CD4-positive, alpha-beta T cell (primary cell): Measurements from ENCODE around the gene PASD1. TPM values are rescaled to one million over a fixed set of nuclear protein-coding genes. Genes with fewer than 3 reads are reported as not detected.

Experiments
- ATAC-seq: fragments of 200-7000 bp; cut with Tn5 transposase; one replicate; pipeline ENCODE4 v1.10.0; 2022; ENCODE audit warnings: mild to moderate bottlenecking; ENCODE audit not compliant: poor library complexity
- CTCF ChIA-PET: fragments of 350-600 bp; sonication (Branson Sonifier 250); formaldehyde crosslinking; loops from one replicate; lab custom pipeline; 2021; ENCODE audit warnings: antibody characterized with exemption, inconsistent platforms; lab: Charles Lee
- POLR2A ChIA-PET: fragments of 350-600 bp; sonication (Branson Sonifier 250); formaldehyde crosslinking; loops from one replicate; lab custom pipeline; 2021; ENCODE audit warnings: antibody characterized with exemption, inconsistent platforms; lab: Charles Lee
- DNase-seq, 14 experiments: peaks; one replicate each; pipeline ENCODE4 v3.0.0-alpha.2; 2013 to 2020; ENCODE audit warnings: mixed read lengths in 2 of 14
- H3K27ac ChIP-seq, 2 donors: one replicate each; pipeline versions ENCODE4 v1.5.1 to v1.7.0; 2013; ENCODE audit warnings: low read length in 2 of 2, low read depth in 1 of 2, mild to moderate bottlenecking in 1 of 2
- H3K27me3 ChIP-seq, 2 experiments: 1 replicate in 1 of 2; 2 replicates in 1 of 2; pipeline versions ENCODE4 v1.6.1 to v1.7.0; 2013; ENCODE audit warnings: low read length in 2 of 2, control low read depth in 1 of 2, mild to moderate bottlenecking in 1 of 2, moderate library complexity in 1 of 2; ENCODE audit not compliant: insufficient read depth in 2 of 2, control insufficient read depth in 1 of 2
- H3K36me3 ChIP-seq: one replicate; pipeline ENCODE4 v1.6.1; 2013; ENCODE audit warnings: low read length, control low read depth; ENCODE audit not compliant: insufficient read depth
- H3K4me1 ChIP-seq: one replicate; pipeline ENCODE4 v1.6.1; 2013; ENCODE audit warnings: low read length, control low read depth; ENCODE audit not compliant: insufficient read depth
- H3K4me3 ChIP-seq: one replicate; pipeline ENCODE4 v1.5.1; 2013; ENCODE audit warnings: mild to moderate bottlenecking, low read length, moderate library complexity
- H3K9me3 ChIP-seq, 2 experiments: 1 replicate in 1 of 2; 2 replicates in 1 of 2; pipeline versions ENCODE4 v1.6.1 to v1.7.0; 2013; ENCODE audit warnings: low read length in 2 of 2, mild to moderate bottlenecking in 2 of 2, control low read depth in 1 of 2, moderate library complexity in 1 of 2; ENCODE audit not compliant: control insufficient read depth in 1 of 2, insufficient read depth in 1 of 2
- H3K27ac Mint-ChIP-seq: one replicate; pipeline ENCODE4 v1.8.0; 2020; ENCODE audit warnings: mixed read lengths
- H3K27me3 Mint-ChIP-seq: one replicate; pipeline ENCODE4 v1.8.0; 2021; ENCODE audit warnings: mixed read lengths
- H3K36me3 Mint-ChIP-seq: one replicate; pipeline ENCODE4 v1.8.0; 2021; ENCODE audit warnings: low read depth, mixed read lengths
- H3K4me1 Mint-ChIP-seq: one replicate; pipeline ENCODE4 v1.8.0; 2021; ENCODE audit warnings: low read depth, mixed read lengths
- H3K4me3 Mint-ChIP-seq: one replicate; pipeline ENCODE4 v1.8.0; 2020; ENCODE audit warnings: mild to moderate bottlenecking, mixed read lengths
- H3K9me3 Mint-ChIP-seq: one replicate; pipeline ENCODE4 v1.8.0; 2020; ENCODE audit warnings: mixed read lengths
- CTCF ChIP-seq: fragments of 200-600 bp; IDR thresholded peaks from one replicate; pipeline ENCODE4 v1.8.0; 2022; ENCODE audit warnings: antibody characterized with exemption, mild to moderate bottlenecking
- intact Hi-C, 2 experiments: fragments of 100-400 bp; cut with DNase I in 1 of 2; cut with micrococcal nuclease in 1 of 2; formaldehyde crosslinking; loops; one replicate each; pipeline versions ENCODE4 v1.15.1 to v1.9.0; 2023 to 2025; cut with DNase I, micrococcal nuclease
- total RNA-seq, 174 experiments: library from RNA in 2 of 174; stranded (reverse) in 2 of 174; gene quantifications; one replicate each; pipeline ENCODE4 v1.2.3 and lab custom pipeline; 2021 to 2026

Gene PASD1
- total RNA-seq, 2 experiments from 2014 or later = not detected

DNA sequence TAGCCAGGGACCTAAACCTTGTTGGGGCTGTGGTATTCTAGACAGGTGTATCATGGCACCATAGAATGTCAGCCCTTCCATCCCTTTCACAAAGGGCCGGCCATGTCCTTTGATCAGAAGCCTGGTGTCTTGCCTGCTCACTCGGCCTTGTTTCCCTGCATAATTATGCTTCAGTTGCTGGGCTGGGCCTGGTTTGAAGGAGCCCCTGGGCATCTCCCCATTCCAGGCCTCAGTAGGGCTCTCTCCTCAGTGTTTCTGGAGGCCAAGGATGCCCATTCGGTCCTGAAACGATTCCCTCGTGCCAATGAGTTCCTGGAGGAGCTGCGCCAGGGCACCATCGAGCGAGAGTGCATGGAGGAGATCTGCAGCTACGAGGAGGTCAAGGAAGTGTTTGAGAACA lies 136.3 kb downstream of the PASD1 start:
- H3K27me3 ChIP-seq = no peaks in the 10 kb centered on the region
- no peaks in the 10 kb centered on the region for H3K4me1 ChIP-seq
- no peaks in the 10 kb centered on the region for H3K4me1 Mint-ChIP-seq
- H3K9me3 Mint-ChIP-seq = no peaks in the 10 kb centered on the region
- H3K27me3 Mint-ChIP-seq = peaks cover 13% of the 10 kb centered on the region
- H3K27ac Mint-ChIP-seq = no peak overlapping the region
- DNase-seq = no peak
- no peak overlapping the region for H3K4me3 Mint-ChIP-seq
- ATAC-seq = no peak
- ChIA-PET CTCF (no interaction called here), POLR2A (no interaction called here)
- intact Hi-C loops = no loop called here
- H3K27ac ChIP-seq = no peak overlapping the region
- H3K9me3 ChIP-seq = no peaks in the 10 kb centered on the region
- H3K36me3 Mint-ChIP-seq = no peaks in the 10 kb centered on the region
- H3K4me3 ChIP-seq = no peak overlapping the region
- no peak for TF ChIP-seq CTCF
- H3K36me3 ChIP-seq = no peaks in the 10 kb centered on the region

- Mint-ChIP-seq H3K27me3 (peaks cover 11% of the 10 kb centered on the region), H3K27ac (no peak overlapping the region), H3K36me3 (no peaks in the 10 kb centered on the region), H3K9me3 (no peaks in the 10 kb centered on the region), H3K4me3 (no peak overlapping the region), H3K4me1 (no peaks in the 10 kb centered on the region)
- Histone ChIP-seq H3K27me3 (no peaks in the 10 kb centered on the region), H3K36me3 (no peaks in the 10 kb centered on the region), H3K4me3 (no peak overlapping the region), H3K9me3 (no peaks in the 10 kb centered on the region), H3K27ac (no peak overlapping the region), H3K4me1 (no peaks in the 10 kb centered on the region)
- TF ChIP-seq CTCF = no peak
- DNase-seq = no peak
- ChIA-PET CTCF (no interaction called here), POLR2A (no interaction called here)
- ATAC-seq = no peak
- intact Hi-C loops = no loop called here
Observed at GRCh38 chrX:151700581-151700980, 137.1 kb downstream of the PASD1 start.

DNA sequence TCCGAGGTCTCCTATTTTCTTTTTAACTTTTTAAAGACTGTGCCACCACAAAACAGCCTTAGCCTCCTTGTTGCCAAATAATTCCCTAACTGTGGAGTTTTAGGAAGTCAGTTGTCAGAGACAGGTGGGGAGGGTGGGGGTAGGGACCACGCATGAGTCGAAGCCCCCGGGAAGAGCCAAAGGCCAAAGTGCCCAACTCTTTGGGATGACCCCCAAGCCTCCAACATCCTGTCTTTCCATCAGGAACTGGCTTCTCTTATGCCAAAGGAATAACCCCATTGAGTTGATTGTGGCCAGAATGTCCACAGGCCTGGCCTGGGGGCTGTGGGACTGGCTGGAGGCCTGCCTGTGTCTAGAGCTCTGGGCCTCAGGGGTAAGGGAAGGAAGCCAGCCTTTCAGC lies 137.6 kb downstream of the PASD1 start:
- H3K4me1 ChIP-seq = no peaks in the 10 kb centered on the region
- CTCF ChIA-PET = no interaction called here
- TF ChIP-seq CTCF = no peak
- H3K27me3 ChIP-seq = no peaks in the 10 kb centered on the region
- intact Hi-C loops = no loop called here
- Mint-ChIP-seq H3K27me3 (peaks cover 7% of the 10 kb centered on the region), H3K36me3 (no peaks in the 10 kb centered on the region), H3K9me3 (no peaks in the 10 kb centered on the region), H3K4me3 (no peak overlapping the region), H3K4me1 (no peaks in the 10 kb centered on the region), H3K27ac (no peak overlapping the region)
- POLR2A ChIA-PET = no interaction called here
- no peak overlapping the region for H3K4me3 ChIP-seq
- no peak for ATAC-seq
- no peaks in the 10 kb centered on the region for H3K36me3 ChIP-seq
- H3K9me3 ChIP-seq = no peaks in the 10 kb centered on the region
- H3K27ac ChIP-seq = no peak overlapping the region
- DNase-seq = no peak
